Cardiac muscle cell (in vitro differentiated cells and primary cell): ENCODE measurements around the gene TMEM218. TPM values are rescaled to one million over a fixed set of nuclear protein-coding genes. Genes with fewer than 3 reads are reported as not detected.
A peak's percentile ranks its signal among the peaks of the same experiment; 100 is the strongest.

Experiments
- DNase-seq, 2 donors: peaks; one replicate each; pipeline versions ENCODE4 v3.0.0 to v3.0.0-alpha.2; 2010 to 2017; ENCODE audit warnings: low read depth in 1 of 2, low spot score in 1 of 2
- H3K27ac ChIP-seq: fragments of 200-600 bp; sonication (generic); 2 replicates; pipeline ENCODE4 v1.5.1; 2016
- H3K27me3 ChIP-seq: fragments of 200-600 bp; sonication (generic); 2 replicates; pipeline ENCODE4 v1.6.0; 2016; ENCODE audit warnings: control low read depth
- H3K36me3 ChIP-seq: fragments of 200-600 bp; sonication (generic); 2 replicates; pipeline ENCODE4 v1.5.1; 2016; ENCODE audit warnings: control low read depth
- H3K4me1 ChIP-seq: fragments of 200-600 bp; sonication (generic); 2 replicates; pipeline ENCODE4 v1.8.1; 2017; ENCODE audit warnings: low read depth, mild to moderate bottlenecking, mixed run types
- H3K4me3 ChIP-seq: fragments of 200-600 bp; sonication (generic); 2 replicates; pipeline ENCODE4 v1.5.1; 2016; ENCODE audit warnings: mild to moderate bottlenecking
- H3K9me3 ChIP-seq: fragments of 200-600 bp; sonication (generic); 2 replicates; pipeline ENCODE4 v1.5.1; 2017; ENCODE audit warnings: low read depth, mild to moderate bottlenecking, control low read depth
- polyA plus RNA-seq: library from polyadenylated mRNA; unstranded; fragments of >200 nt; fragmentation: Nextera tagmentation; extraction: Ambion mirVana; gene quantifications from 2 replicates; pipeline ENCODE4 v1.2.1, GENCODE V29; 2016
- total RNA-seq: library from RNA; depleted of rRNA; stranded (reverse); fragments of >200 nt; gene quantifications from 2 replicates; pipeline ENCODE4 v1.2.3, GENCODE V29; 2016
- TF ChIP-seq, protein P1 (sequence below): IDR thresholded peaks from 2 replicates; pipeline ENCODE4 v1.5.1; 2012; ENCODE audit warnings: low read depth, mild to moderate bottlenecking, low read length

The TMEM218 gene
- total and polyA plus RNA-seq, 2 experiments from 2014 or later = 21.3 to 33.8 TPM

DNA sequence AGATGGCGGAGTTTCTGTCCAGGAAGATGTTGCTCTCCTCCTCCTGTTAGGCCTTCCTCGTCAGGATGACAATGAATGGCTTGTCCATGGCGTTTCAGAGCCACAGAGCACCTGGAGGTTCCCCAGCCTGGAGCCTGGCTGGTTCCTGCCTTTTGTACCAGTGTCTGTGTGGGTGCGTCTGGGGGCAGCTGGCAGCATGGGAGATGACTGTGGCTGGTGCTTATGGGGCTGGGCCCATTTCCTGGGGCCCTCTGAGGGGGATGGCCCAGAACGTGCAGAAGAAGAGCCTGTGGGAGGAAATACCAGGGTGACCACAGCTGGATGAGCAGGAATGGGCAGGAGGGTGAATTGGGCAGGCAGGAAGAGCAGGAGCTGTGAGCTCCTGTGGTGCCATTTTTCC, 41.6 kb downstream of the TMEM218 start:
- H3K36me3 ChIP-seq = no peaks in the 10 kb centered on the region
- H3K4me1 ChIP-seq = peaks cover 3% of the 10 kb centered on the region
- peaks cover 16% of the 10 kb centered on the region for H3K27me3 ChIP-seq
- no peak overlapping the region for H3K27ac ChIP-seq
- no peak overlapping the region for H3K4me3 ChIP-seq
- DNase-seq = peak in 1 of 2 donors; percentile 32
- TF ChIP-seq, protein P1, sequence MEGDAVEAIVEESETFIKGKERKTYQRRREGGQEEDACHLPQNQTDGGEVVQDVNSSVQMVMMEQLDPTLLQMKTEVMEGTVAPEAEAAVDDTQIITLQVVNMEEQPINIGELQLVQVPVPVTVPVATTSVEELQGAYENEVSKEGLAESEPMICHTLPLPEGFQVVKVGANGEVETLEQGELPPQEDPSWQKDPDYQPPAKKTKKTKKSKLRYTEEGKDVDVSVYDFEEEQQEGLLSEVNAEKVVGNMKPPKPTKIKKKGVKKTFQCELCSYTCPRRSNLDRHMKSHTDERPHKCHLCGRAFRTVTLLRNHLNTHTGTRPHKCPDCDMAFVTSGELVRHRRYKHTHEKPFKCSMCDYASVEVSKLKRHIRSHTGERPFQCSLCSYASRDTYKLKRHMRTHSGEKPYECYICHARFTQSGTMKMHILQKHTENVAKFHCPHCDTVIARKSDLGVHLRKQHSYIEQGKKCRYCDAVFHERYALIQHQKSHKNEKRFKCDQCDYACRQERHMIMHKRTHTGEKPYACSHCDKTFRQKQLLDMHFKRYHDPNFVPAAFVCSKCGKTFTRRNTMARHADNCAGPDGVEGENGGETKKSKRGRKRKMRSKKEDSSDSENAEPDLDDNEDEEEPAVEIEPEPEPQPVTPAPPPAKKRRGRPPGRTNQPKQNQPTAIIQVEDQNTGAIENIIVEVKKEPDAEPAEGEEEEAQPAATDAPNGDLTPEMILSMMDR = no peak
- no peaks in the 10 kb centered on the region for H3K9me3 ChIP-seq

DNA sequence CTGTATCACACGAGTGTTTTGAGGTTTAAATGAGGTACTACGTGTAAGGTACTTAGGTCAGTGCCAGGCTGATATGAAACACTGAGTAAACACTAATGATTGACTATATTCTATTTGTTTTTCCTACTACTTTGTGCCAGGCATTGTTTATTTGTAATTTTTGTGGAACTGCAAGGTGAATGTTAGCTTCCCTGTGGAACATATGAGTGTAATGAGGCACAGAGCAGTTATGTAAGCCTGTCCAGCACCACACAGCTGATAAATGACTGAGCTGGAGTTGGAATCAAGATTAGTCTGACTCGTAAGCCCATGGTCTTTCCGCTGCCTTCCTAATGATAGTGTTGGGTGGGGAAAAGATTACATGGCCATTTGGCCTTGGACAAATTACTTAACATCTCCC, 42.4 kb downstream of the TMEM218 start:
- peaks cover 3% of the 10 kb centered on the region for H3K4me1 ChIP-seq
- DNase-seq = no peak
- H3K4me3 ChIP-seq = no peak overlapping the region

DNA sequence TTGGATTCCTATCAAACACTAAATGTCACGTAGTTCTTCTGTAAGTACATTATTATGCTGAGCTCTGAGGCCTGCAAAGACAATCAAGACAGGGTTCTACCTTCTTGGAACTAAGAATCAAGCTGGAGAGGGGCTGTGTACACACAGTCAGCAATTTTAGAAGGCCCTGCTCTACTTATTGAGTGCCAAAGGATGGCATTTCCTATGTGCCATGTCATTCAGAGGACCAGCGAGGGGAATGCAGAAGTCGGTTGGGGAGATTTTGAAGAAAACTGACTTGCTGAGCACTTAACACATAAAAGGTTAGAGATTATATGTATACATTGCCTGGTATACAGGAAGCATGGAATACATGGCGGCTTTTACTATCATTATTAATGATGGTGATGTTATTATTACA, 43.1 kb downstream of the TMEM218 start:
- no peak for DNase-seq
- Histone ChIP-seq H3K4me3 (no peak overlapping the region), H3K27ac (no peak overlapping the region), H3K9me3 (no peaks in the 10 kb centered on the region), H3K4me1 (peaks cover 3% of the 10 kb centered on the region), H3K36me3 (no peaks in the 10 kb centered on the region), H3K27me3 (peaks cover 30% of the 10 kb centered on the region)
- TF ChIP-seq, protein P1 = no peak

More for the DNA sequence above, 42.4 kb downstream of the TMEM218 start:
- no peaks in the 10 kb centered on the region for H3K36me3 ChIP-seq
- peaks cover 23% of the 10 kb centered on the region for H3K27me3 ChIP-seq
- TF ChIP-seq, protein P1 = no peak
- H3K9me3 ChIP-seq = no peaks in the 10 kb centered on the region
- H3K27ac ChIP-seq = no peak overlapping the region

DNA sequence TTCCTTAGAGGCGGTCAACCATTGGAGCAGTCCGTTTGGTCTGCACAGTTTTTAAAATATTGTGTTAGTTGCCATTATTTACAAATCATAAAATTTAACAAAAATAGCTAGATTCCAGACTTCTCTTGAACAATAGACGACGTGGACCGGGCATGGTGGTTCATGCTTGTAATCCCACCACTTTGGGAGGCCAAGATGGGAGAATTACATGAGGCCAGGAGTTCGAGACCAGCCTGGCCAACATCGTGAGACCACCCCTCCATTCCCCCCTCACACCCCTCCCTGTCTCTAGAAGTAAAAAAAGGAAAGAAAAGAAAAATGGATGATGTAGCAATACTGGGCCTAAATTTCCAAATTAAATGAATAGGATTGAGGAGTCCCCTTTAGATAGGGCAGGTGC, 47.4 kb downstream of the TMEM218 start:
- no peaks in the 10 kb centered on the region for H3K9me3 ChIP-seq
- H3K27me3 ChIP-seq = peaks cover 65% of the 10 kb centered on the region
- no peak for DNase-seq
- TF ChIP-seq, protein P1 = no peak
- H3K4me1 ChIP-seq = no peaks in the 10 kb centered on the region
- no peaks in the 10 kb centered on the region for H3K36me3 ChIP-seq
- no peak overlapping the region for H3K27ac ChIP-seq
- H3K4me3 ChIP-seq = no peak overlapping the region

DNA sequence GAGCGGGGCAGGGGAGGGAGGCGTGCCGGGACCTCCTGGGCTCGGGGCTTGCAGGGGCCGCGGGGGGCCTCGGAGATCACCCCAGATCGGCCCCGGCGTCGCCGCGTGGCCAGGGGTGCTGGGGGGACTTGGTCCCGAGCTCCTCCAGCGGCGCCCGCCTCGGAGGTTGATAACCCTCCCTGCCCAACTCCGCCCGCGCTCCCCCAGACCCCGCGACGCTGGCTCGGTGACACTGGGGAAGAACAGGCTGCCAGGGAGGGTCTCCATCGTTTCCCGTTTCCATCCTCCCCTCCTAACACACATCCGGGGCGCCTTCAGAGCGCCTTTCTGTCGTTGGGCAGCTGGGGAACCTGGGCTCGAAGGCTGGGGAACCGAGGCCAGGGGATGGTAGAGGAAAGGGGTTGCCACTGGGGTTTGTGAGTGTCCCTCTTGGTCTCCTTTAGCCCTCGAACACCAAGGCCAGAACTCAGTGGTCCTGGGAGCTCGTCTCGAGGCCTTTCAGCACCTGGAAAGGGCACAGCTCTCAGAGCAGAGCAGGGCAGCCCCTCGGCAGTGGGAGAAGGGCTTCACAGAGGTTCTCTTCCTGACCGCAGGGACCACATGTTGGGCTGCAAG, 47.9 kb downstream of the TMEM218 start:
- no peaks in the 10 kb centered on the region for H3K9me3 ChIP-seq
- H3K27me3 ChIP-seq = peaks cover 65% of the 10 kb centered on the region
- H3K4me3 ChIP-seq = peak overlapping the region; percentile 41
- no peak overlapping the region for H3K27ac ChIP-seq
- H3K4me1 ChIP-seq = no peaks in the 10 kb centered on the region
- no peaks in the 10 kb centered on the region for H3K36me3 ChIP-seq
- TF ChIP-seq, protein P1 = no peak
- DNase-seq = peak in 1 of 2 donors; percentile 42
